ENCODE results near the gene RBCK1.

The RBCK1 gene

DNA sequence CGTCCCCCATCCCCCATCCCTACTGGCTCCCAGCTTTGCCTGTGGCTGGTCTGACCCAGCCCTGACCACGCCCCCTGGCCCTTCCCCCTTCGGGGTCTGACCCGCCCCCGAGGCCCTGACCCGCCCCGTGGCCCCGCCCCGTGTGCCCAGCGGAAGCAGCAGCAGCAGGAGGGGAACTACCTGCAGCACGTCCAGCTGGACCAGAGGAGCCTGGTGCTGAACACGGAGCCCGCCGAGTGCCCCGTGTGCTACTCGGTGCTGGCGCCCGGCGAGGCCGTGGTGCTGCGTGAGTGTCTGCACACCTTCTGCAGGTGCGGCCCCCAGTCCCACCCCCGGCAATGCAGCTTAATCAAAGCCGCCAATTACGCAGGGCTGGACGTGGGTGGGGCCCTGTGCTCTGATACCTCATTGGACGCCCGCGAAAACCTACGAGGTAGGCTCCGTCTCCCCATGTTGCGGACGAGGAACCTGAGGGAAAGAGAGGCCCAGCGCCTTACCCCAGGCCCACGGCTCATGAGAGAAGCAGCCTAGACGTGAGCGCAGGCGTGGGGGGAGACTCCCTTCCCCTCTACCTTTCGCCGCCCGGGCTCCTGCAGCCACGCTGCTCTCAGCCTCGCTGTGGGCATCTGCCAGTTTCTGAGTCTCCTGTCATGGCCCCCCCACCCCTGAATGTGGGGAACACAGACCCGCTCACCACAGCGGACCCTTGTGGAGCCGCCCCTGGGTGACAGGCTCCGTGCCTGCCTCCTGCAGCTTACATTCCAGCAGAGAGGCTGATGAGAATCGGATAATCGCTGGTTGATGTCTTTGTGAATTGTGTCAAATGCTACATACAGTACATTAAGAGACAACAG, 12.8 kb downstream of the RBCK1 start:
- H3K4me1 ChIP-seq (ENCODE audit: insufficient read depth, low read length), result no peaks in the 10 kb centered on the region
- H2AFZ ChIP-seq (ENCODE audit: low read depth, low read length), result no peak overlapping the region
- H3K9me3 ChIP-seq (ENCODE audit: low read length), result no peaks in the 10 kb centered on the region
- H3K27me3 ChIP-seq (ENCODE audit: insufficient read depth, low read length), result no peaks in the 10 kb centered on the region
- peaks cover 59% of the 10 kb centered on the region for H3K36me3 ChIP-seq (ENCODE audit: insufficient read depth, low read length)
- no peak overlapping the region for H3K4me3 ChIP-seq (ENCODE audit: low read length)

DNA sequence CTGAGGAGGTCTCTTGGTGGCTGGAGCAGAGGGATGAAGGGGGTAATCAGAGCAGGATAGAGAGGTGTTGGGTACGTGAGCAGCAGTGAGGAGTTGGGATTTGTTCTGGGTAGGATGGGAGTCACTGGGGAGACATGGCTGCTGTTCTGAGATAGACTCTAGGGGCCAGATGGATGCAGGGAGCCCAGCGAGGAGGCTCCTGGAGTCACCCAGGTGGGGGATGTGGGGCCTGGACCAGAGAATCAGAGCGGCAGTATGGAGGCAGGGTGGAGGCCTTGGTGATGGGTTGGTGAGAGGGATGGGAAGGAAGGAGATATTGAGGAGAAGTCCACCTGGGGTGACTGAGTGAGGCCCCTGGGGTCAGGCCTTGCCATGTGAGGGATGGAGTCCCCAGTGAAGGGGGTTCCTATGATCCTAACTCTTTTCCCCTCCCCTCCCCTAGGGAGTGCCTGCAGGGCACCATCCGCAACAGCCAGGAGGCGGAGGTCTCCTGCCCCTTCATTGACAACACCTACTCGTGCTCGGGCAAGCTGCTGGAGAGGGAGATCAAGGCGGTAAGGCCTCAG, 13.7 kb downstream of the RBCK1 start:
- Histone ChIP-seq H2AFZ (ENCODE audit: low read depth, low read length) (no peak overlapping the region), H3K4me1 (ENCODE audit: insufficient read depth, low read length) (no peaks in the 10 kb centered on the region), H3K36me3 (ENCODE audit: insufficient read depth, low read length) (peaks cover 57% of the 10 kb centered on the region), H3K4me3 (ENCODE audit: low read length) (no peak overlapping the region), H3K27me3 (ENCODE audit: insufficient read depth, low read length) (no peaks in the 10 kb centered on the region), H3K9me3 (ENCODE audit: low read length) (no peaks in the 10 kb centered on the region)

GRCh38 chr20:426566-426965, 18.5 kb downstream of the RBCK1 start:
- Histone ChIP-seq H3K4me1 (ENCODE audit: insufficient read depth, low read length) (no peaks in the 10 kb centered on the region), H2AFZ (ENCODE audit: low read depth, low read length) (no peak overlapping the region), H3K4me3 (ENCODE audit: low read length) (no peak overlapping the region), H3K9me3 (ENCODE audit: low read length) (no peaks in the 10 kb centered on the region), H3K36me3 (ENCODE audit: insufficient read depth, low read length) (peaks cover 55% of the 10 kb centered on the region), H3K27me3 (ENCODE audit: insufficient read depth, low read length) (no peaks in the 10 kb centered on the region)

- Histone ChIP-seq H3K4me1 (ENCODE audit: insufficient read depth, low read length) (no peaks in the 10 kb centered on the region), H3K27me3 (ENCODE audit: insufficient read depth, low read length) (no peaks in the 10 kb centered on the region), H3K36me3 (ENCODE audit: insufficient read depth, low read length) (peaks cover 48% of the 10 kb centered on the region), H3K9me3 (ENCODE audit: low read length) (no peaks in the 10 kb centered on the region), H2AFZ (ENCODE audit: low read depth, low read length) (no peak overlapping the region), H3K4me3 (ENCODE audit: low read length) (no peak overlapping the region)
Measured at GRCh38 chr20:427401-427800, 19.3 kb downstream of the RBCK1 start.

GRCh38 chr20:427849-428657, 20.0 kb downstream of the RBCK1 start:
- Histone ChIP-seq H3K36me3 (ENCODE audit: insufficient read depth, low read length) (peaks cover 44% of the 10 kb centered on the region), H2AFZ (ENCODE audit: low read depth, low read length) (no peak overlapping the region), H3K4me1 (ENCODE audit: insufficient read depth, low read length) (no peaks in the 10 kb centered on the region)

DNA sequence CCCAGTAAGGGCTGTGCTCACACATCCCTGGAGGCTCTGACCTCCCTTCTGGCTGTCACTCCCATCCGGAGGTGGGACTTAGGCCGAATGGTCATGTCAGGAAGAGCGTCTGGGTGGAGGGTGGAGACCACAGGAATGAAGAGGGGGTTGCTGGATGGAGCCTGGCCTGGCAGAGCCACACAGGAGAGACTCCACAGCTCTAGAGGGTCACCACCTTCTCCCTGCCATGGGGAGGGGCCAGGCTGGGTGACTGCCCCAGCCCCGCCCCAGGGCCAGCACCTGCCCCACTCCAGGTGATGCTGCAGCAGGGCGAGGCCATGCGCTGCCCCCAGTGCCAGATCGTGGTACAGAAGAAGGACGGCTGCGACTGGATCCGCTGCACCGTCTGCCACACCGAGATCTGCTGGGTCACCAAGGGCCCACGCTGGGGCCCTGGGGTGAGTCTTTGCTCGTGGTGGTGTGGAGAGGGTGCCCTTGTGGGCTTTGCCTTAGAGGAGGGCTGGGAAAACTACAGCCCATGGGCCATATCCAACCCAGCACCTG, 20.6 kb downstream of the RBCK1 start:
- Histone ChIP-seq H3K4me1 (ENCODE audit: insufficient read depth, low read length) (no peaks in the 10 kb centered on the region), H2AFZ (ENCODE audit: low read depth, low read length) (no peak overlapping the region), H3K9me3 (ENCODE audit: low read length) (no peaks in the 10 kb centered on the region), H3K27me3 (ENCODE audit: insufficient read depth, low read length) (no peaks in the 10 kb centered on the region), H3K4me3 (ENCODE audit: low read length) (no peak overlapping the region), H3K36me3 (ENCODE audit: insufficient read depth, low read length) (peaks cover 41% of the 10 kb centered on the region)

More at GRCh38 chr20:427849-428657, 20.0 kb downstream of the RBCK1 start:
- Histone ChIP-seq H3K4me3 (ENCODE audit: low read length) (no peak overlapping the region), H3K9me3 (ENCODE audit: low read length) (no peaks in the 10 kb centered on the region), H3K27me3 (ENCODE audit: insufficient read depth, low read length) (no peaks in the 10 kb centered on the region)

DNA sequence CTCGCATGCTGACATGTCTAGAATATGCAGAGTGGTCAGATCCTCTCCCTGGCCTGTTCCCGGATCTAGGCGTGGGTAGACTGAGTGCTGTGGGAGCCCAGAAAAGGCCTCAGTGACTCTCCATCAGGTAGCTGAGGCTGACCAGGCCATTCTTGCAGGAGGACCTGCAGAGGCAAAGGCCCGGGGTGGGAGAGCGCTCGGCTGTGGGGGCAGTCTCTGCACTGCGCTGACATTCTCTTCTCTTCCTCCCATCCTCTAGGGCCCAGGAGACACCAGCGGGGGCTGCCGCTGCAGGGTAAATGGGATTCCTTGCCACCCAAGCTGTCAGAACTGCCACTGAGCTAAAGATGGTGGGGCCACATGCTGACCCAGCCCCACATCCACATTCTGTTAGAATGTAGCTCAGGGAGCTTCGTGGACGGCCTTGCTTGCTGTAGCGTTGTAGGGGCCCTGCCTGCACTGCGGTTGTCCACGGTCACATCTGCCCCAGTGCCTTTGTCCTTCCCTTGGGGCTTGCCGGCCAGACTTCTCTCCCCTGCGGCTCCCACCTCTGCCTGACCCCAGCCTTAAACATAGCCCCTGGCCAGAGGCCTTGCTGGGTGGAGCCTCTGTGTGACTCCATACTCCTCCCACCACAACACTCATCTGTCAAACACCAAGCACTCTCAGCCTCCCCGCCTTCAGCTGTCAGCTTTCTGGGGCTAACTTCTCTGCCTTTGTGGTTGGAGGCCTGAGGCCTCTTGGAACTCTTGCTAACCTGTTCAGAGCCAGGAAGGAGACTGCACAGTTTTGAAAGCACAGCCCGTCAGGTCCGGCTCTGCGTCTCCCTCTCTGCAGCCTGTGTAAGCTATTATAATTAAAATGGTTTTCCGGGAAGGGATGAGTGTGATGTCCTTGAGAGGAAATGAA, 22.2 kb downstream of the RBCK1 start:
- no peak overlapping the region for H2AFZ ChIP-seq (ENCODE audit: low read depth, low read length)
- no peaks in the 10 kb centered on the region for H3K9me3 ChIP-seq (ENCODE audit: low read length)
- H3K27me3 ChIP-seq (ENCODE audit: insufficient read depth, low read length), result no peaks in the 10 kb centered on the region
- H3K36me3 ChIP-seq (ENCODE audit: insufficient read depth, low read length), result peaks cover 38% of the 10 kb centered on the region
- H3K4me3 ChIP-seq (ENCODE audit: low read length), result no peak overlapping the region
- H3K4me1 ChIP-seq (ENCODE audit: insufficient read depth, low read length), result no peaks in the 10 kb centered on the region

DNA sequence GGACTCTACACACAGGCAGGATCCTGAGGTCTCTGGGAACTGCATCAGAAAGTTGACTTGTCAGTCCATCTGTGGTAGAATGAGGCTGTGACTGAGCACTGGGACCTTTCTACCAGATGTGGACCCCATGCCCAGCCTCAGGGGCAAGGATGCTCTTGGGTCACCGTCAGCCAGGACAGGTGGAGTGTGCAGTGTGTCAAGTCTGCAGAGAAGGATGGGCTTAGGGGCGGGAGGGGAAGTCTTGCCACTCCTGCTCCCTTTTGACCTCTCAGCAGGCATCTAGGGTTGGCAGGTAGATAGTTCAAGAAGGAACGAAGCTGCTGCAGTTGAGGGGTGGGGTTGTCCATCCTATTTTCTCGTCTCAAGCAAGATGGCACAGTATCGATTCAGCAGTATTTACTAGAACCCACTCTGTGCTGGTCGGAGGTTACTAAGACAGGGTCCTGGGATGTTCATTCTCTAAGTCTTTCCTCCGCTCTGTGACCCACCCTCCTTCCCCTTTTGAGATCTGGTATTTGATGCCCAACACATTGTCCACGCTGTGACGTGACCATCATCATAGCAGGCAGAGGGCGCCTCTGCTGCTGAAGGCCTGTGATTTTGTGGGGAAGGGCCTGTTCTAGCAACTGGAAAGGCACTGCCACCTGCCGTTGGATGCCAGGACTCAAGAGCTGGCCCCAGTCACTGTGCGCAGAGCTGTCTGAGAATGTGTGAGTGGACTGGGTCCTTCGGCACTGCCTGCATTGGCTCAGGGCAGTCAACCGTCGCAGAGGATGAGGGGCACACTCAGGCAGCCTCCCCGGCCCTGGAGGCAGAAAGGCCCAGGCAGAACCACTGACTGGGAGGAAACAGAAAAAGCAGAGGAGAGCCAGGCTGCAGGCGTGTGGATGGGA, 23.2 kb downstream of the RBCK1 start:
- no peak overlapping the region for H3K4me3 ChIP-seq (ENCODE audit: low read length)
- H2AFZ ChIP-seq (ENCODE audit: low read depth, low read length), result no peak overlapping the region
- H3K36me3 ChIP-seq (ENCODE audit: insufficient read depth, low read length), result peaks cover 46% of the 10 kb centered on the region
- no peaks in the 10 kb centered on the region for H3K9me3 ChIP-seq (ENCODE audit: low read length)
- no peaks in the 10 kb centered on the region for H3K4me1 ChIP-seq (ENCODE audit: insufficient read depth, low read length)
- H3K27me3 ChIP-seq (ENCODE audit: insufficient read depth, low read length), result no peaks in the 10 kb centered on the region

DNA sequence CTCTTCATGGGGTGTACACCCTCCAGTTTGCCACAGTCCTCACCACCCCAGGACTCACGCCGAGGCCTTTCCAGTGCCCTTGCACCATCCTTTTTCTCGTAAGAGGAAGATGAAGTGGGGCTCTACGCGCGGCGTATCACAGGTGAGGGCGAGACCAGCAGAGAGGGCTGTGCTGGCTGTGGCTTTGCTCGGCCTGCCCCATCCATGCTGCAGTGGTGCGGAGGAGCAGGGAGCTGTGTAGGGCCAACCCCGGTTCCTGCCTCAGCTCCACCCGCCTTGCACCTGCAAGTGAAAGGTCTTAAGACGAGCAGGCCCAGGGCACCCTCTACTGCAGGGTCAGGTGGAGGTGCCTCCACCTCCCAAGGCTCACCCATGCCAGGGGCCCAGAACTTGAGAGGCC, 24.1 kb downstream of the RBCK1 start:
- Histone ChIP-seq H3K4me1 (ENCODE audit: insufficient read depth, low read length) (no peaks in the 10 kb centered on the region), H3K4me3 (ENCODE audit: low read length) (no peak overlapping the region), H3K36me3 (ENCODE audit: insufficient read depth, low read length) (peaks cover 52% of the 10 kb centered on the region), H2AFZ (ENCODE audit: low read depth, low read length) (no peak overlapping the region), H3K9me3 (ENCODE audit: low read length) (no peaks in the 10 kb centered on the region), H3K27me3 (ENCODE audit: insufficient read depth, low read length) (no peaks in the 10 kb centered on the region)

GRCh38 chr20:432677-433299, 24.7 kb downstream of the RBCK1 start:
- H3K9me3 ChIP-seq (ENCODE audit: low read length), result no peaks in the 10 kb centered on the region
- no peaks in the 10 kb centered on the region for H3K27me3 ChIP-seq (ENCODE audit: insufficient read depth, low read length)
- peaks cover 51% of the 10 kb centered on the region for H3K36me3 ChIP-seq (ENCODE audit: insufficient read depth, low read length)
- H3K4me1 ChIP-seq (ENCODE audit: insufficient read depth, low read length), result no peaks in the 10 kb centered on the region
- no peak overlapping the region for H2AFZ ChIP-seq (ENCODE audit: low read depth, low read length)
- no peak overlapping the region for H3K4me3 ChIP-seq (ENCODE audit: low read length)

DNA sequence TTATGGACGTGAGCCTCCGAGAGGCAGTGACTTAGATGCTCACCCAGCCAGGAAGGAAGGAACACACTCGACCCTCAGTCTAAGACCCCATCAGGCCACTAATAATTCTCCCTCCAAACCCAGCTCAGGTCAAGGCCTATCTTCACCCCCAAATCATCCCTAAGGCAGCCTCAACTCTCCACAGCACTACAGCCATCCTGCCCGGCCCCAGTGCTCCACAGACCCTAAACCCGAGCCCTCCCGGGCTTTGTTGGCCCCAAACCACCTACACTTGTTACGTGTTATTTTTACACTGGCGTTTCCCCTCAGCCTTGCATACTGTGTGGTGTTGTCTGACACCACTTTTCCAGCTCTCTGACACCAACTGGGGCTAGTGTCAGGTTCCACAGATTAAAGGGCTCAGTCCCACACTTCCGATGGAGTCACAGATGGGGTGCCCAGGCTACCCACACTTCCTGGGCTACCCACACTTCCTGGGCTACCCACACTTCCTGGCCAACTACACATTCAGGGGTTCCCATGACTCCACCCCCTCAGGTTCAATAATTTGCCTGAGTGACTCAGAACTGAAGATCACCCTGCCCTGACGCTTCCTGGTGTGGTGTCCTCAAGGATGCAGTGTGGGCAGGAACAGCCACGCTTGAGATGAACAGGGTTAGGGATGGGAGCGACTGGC, 25.3 kb downstream of the RBCK1 start:
- peaks cover 51% of the 10 kb centered on the region for H3K36me3 ChIP-seq (ENCODE audit: insufficient read depth, low read length)
- no peaks in the 10 kb centered on the region for H3K27me3 ChIP-seq (ENCODE audit: insufficient read depth, low read length)
- no peaks in the 10 kb centered on the region for H3K4me1 ChIP-seq (ENCODE audit: insufficient read depth, low read length)
- H3K9me3 ChIP-seq (ENCODE audit: low read length), result no peaks in the 10 kb centered on the region
- H3K4me3 ChIP-seq (ENCODE audit: low read length), result no peak overlapping the region
- H2AFZ ChIP-seq (ENCODE audit: low read depth, low read length), result no peak overlapping the region

Measured in neuron (in vitro differentiated cells).